SIG-M5 treated with dmso at 0.1 percent for 504 hours (cell line): ENCODE measurements around the gene CPXM2.

Experiments
- DNase-seq: peaks from one replicate; lab custom pipeline; 2025; ENCODE audit not compliant: unreplicated experiment; lab: John Stamatoyannopoulos, UW

CPXM2 gene

DNA sequence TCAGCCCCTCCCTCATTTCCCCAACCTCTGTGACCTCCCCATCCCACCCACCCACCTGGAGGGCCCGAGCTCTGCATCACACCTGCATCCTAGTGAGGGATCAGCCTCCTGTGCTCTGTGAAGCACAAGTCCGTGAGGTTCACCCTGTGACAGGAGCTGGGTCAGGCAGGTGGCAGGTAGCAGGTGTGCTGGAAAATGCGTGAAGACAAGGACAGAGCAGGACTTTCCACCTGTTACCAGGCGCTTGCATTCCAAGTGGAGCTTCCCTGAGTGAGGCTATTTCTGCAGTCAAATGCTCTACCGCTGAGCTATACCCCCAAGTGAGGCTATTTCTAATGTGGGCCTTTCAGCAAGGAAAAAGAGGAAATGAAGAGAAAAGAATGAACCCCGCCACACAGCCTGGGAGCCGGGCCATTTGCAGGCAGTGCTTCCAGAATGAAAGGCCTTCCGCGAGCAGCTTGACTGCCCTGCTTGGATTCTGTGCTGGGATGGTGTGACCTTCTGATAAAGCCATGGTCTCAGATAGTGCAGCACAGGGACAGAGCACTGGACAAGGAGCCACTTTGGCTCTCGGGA is 13.3 kb upstream of the CPXM2 start:
- DNase-seq, result no peak

GRCh38 chr10:123903621-123904020 is 12.0 kb upstream of the CPXM2 start:
- no peak for DNase-seq

DNA sequence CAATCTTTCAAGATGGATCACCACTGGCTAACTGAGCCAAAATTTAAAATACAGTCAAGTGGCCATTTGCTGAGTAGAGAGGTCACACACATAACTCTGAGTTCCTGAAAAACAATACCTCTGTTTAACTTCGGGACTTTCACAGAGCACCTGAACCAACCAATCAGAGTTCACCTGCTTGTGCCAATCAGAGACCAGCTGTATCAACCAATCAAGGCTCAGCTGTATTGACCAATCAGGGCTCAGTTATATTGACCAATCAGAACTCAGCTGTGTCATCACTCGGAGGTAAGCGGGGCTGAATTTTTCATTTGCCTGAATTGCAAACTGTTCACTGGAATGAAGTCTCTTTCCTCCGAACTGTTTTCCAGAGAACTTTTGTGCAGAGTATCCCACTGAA is 10.0 kb upstream of the CPXM2 start:
- DNase-seq, result no peak

GRCh38 chr10:123897146-123897545 is 5.5 kb upstream of the CPXM2 start:
- no peak for DNase-seq

DNA sequence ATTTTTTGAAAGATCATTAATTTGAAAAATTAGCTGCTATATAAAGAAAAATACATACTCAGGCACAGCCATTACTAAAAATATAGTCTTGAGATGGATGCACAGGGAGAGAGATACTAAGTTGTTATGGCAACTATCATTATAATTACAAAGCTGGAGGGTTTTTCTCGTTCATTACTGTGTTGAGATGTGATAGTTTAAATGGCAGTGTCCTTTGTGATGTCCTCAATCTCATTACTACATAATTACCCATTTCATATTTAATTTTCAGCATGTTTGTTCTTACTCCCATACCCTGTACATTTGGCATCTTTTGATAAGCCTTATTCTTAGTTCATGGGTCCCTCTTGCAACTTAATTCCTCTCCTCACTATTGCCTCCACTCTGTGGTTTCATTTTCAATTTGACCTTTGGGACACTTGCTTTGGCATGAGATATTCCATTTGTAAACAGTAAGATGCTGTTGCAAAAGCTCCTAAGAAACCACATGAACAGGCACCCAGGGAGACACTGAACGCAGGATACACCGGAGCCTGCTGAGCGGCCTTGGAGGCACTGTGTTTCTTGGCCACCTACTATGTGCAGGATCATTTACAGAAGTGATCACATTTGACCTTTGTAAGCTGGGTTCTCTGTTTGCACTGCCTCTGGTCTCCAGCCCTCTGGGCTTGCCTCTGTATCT is 4.8 kb upstream of the CPXM2 start:
- no peak for DNase-seq

- DNase-seq, result no peak
Observed at GRCh38 chr10:123893651-123894050, 2.0 kb upstream of the CPXM2 start.

- DNase-seq, result no peak
Observed at GRCh38 chr10:123890756-123891143, 857 bp downstream of the CPXM2 start.

GRCh38 chr10:123890226-123890625 is 1.4 kb downstream of the CPXM2 start:
- no peak for DNase-seq

DNA sequence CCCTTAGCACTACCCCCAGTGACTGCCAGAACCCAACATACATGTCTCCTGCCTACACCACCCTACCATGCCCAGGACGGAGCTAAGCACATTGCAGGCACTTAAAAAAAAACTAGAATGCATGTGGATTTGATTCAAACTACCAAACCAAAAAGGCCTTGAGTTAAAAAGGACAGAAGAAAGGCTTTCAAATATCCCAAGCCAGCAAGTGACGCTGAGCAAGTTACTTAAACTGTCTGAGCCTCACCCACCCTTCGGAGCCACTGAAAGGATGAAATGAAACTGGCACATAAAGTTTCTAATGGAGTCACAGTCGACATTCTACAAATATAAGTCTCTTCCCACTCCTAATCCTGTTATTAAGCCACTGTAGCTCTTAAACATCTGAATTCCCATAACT is 1.8 kb downstream of the CPXM2 start:
- DNase-seq, result no peak

GRCh38 chr10:123888751-123889150 is 2.9 kb downstream of the CPXM2 start:
- no peak for DNase-seq

DNA sequence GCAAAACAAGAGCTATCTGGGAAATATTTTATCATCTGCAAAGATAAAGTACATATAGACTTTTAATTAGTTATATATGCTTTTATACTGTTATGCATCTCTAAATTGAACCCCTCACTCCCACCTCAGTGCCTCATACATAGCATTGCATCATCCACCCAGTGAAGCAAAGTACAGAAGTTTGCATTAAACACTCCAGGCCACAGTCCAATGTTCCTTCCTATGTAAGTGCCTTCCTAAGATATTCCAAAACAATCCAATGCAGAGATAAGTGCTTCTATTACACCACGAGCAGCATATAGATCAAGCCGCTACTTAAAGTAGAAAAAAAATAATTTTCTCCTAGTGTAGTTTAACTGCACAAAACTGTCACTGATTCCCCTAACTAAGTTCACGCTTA is 3.4 kb downstream of the CPXM2 start:
- no peak for DNase-seq

GRCh38 chr10:123886292-123886691 is 5.3 kb downstream of the CPXM2 start:
- no peak for DNase-seq

DNA sequence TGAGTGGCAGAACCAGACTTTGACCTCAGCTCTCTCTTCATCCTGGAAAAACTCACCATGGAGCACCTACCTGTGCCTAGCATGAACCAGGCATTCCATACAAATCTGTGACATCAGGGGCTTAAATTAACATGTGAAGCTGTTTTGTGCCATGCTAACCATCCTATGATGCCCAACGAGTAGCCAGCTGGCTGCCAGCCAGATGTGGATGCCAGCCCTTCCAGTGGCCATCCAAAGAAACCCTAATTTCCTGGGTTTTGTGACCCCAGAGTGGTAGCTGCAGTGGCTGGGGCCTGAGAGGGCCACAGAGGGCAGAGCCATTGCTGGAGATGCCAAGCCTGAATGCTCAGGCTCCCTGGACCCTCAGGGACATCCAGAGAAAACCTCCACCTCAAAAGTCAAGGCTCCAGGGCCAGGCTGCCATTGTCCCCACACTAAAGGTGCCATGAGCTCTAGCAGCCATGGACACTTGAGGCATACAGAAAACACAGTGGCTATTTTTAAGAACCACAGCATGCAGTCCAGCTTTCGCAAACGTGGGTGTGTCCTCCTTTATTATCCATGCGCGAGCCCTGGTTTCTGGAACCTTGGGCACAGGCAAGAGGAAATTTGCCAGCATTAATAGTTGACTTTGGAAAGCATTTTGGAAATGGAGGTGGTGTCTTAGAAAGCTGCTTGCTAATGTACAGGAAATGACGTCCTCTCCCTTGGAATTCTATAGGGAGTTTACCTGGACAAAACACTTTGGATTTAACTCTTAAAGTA is 6.0 kb downstream of the CPXM2 start:
- DNase-seq, result no peak

DNA sequence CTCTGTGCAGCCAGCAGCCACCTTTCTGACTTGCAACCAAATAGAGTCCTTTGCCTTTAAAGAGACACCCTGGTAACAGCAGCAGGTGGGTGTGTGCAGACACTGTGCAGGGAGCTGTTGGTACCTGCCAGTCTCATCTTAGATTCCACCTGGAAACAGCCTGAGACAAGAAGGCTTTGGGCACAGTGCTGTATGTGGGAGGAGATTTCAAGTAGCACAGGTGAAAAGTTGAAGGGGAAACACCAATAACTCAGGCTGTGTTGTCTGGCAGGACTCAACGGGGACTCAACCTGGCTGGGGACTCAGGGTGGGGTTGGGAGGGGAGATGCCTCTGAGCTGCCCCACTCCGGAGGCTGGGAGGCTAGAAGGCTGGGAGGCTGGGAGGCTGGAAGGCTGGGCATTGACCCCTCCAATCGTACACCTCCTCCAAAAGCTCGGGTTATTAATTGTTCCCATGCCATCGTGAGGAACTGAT is 6.7 kb downstream of the CPXM2 start:
- DNase-seq, result no peak

DNA sequence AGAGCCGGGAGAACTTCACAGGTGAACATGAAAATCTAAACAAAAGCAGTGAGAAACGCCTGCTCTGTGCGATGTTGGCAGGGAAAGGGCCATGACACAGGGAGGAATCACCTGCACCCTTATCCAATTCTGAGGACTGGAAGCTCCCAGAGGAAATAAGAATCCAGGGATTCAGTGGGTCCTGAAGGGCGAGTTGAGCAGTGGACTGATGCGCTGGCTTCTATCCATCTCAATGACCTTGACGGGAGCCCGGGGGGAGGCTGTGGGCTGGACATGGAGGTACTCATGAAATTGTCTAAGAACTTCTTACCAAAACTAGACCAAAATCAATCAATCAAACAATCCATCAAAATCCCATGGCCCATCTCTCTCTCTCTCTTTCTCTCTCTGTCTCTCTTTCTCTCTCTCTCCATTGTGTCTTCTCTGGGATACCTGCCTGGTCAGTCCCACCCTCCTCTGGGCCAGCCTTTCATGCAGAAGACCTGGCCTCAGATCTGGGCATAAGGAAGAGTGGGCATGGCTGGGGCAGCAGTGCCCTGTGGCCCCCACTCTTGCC is 7.2 kb downstream of the CPXM2 start:
- no peak for DNase-seq

- no peak for DNase-seq
Observed at GRCh38 chr10:123883673-123884320, 7.8 kb downstream of the CPXM2 start.

- no peak for DNase-seq
Observed at GRCh38 chr10:123882681-123883445, 8.7 kb downstream of the CPXM2 start.

- DNase-seq, result no peak
Observed at GRCh38 chr10:123882177-123882576, 9.4 kb downstream of the CPXM2 start.

- no peak for DNase-seq
Observed at GRCh38 chr10:123879606-123880257, 11.9 kb downstream of the CPXM2 start.

GRCh38 chr10:123878666-123879303 is 12.8 kb downstream of the CPXM2 start:
- DNase-seq, result no peak
